ENCODE results near the gene VIT. TPM values are rescaled to one million over a fixed set of nuclear protein-coding genes. Genes with fewer than 3 reads are reported as not detected.

Gene VIT
- total and polyA plus RNA-seq, 2 experiments from 2014 or later = not detected

GRCh38 chr2:36677386-36677785 is 19.1 kb upstream of the VIT start:
- TF ChIP-seq ZNF462 (CRISPR knock-in tag; IDR thresholded peaks at IDR 0.05) = no peak
- TF ChIP-seq ZNF331 (CRISPR knock-in tag; IDR thresholded peaks at IDR 0.05; ENCODE audit: low read depth) = no peak
- no peak for TF ChIP-seq CREB1 (CRISPR knock-in tag; IDR thresholded peaks at IDR 0.05; ENCODE audit: low read depth)
- no peak for TF ChIP-seq ZNF114 (CRISPR knock-in tag; IDR thresholded peaks at IDR 0.05)
- TF ChIP-seq STAT1 (IDR thresholded peaks at IDR 0.05; ENCODE audit: unreplicated experiment) = no peak
- no peak for TF ChIP-seq EZH2 (IDR thresholded peaks at IDR 0.05; ENCODE audit: low read depth, unreplicated experiment)
- TF ChIP-seq CTCF (conservative IDR thresholded peaks at IDR 0.05; ENCODE audit: low read depth in 2 of 2) = no peak
- TF ChIP-seq ETS1 (IDR thresholded peaks at IDR 0.05) = no peak
- TF ChIP-seq EZH2phosphoT487 (IDR thresholded peaks at IDR 0.05; ENCODE audit: unreplicated experiment) = no peak
- no peak for TF ChIP-seq REST (IDR thresholded peaks at IDR 0.05; ENCODE audit: unreplicated experiment)
- no peak for TF ChIP-seq NANOG (IDR thresholded peaks at IDR 0.05; ENCODE audit: borderline replicate concordance)
- H3K4me2 ChIP-seq = no peak overlapping the region
- H3K27ac Mint-ChIP-seq = no peak overlapping the region
- H3K79me2 ChIP-seq (replicated peaks; ENCODE audit: insufficient read depth) = no peaks in the 10 kb centered on the region
- no peaks in the 10 kb centered on the region for H3K27me3 ChIP-seq (ENCODE audit: insufficient read depth)
- no peaks in the 10 kb centered on the region for H4K20me1 ChIP-seq (replicated peaks; ENCODE audit: insufficient read depth)
- no peaks in the 10 kb centered on the region for H3F3A ChIP-seq (replicated peaks; ENCODE audit: low read depth)
- H3K4me3 Mint-ChIP-seq = no peak overlapping the region
- peaks cover 21% of the 10 kb centered on the region for H3K4me1 Mint-ChIP-seq
- H3K4me3 ChIP-seq = no peak overlapping the region
- no peaks in the 10 kb centered on the region for H3K9me2 ChIP-seq (ENCODE audit: insufficient read depth)
- DNase-seq (ENCODE audit: low spot score) (no peak), ATAC-seq (no peak)
- peaks cover 2% of the 10 kb centered on the region for H3K27me3 Mint-ChIP-seq (ENCODE audit: insufficient read depth, low read depth, poor library complexity)
- H3K9me3 Mint-ChIP-seq = peaks cover 17% of the 10 kb centered on the region
- no peaks in the 10 kb centered on the region; the same call in 1 of the 2 replicates for H3K36me3 ChIP-seq (ENCODE audit: insufficient read depth)
- H3K4me1 ChIP-seq (ENCODE audit: insufficient read depth) = peaks cover 21% of the 10 kb centered on the region
- H2AFZ ChIP-seq = no peak overlapping the region
- H3K36me3 Mint-ChIP-seq (ENCODE audit: low read depth) = peaks cover 13% of the 10 kb centered on the region
- no peak overlapping the region for H3K27ac ChIP-seq (ENCODE audit: low read depth)

All from GM23338 (cell line).